Neural cell (in vitro differentiated cells): ENCODE measurements around the gene SLC12A4. TPM values are rescaled to one million over a fixed set of nuclear protein-coding genes. Genes with fewer than 3 reads are reported as not detected.
"Not testable (repeated sequence)": the region's sequence is repeated elsewhere in the genome, so short reads cannot be mapped to it uniquely, and the experiment has no call there.

Source experiments
- H2AFZ ChIP-seq: fragments of 200-600, 300-800 bp; sonication (generic), shearing (Covaris generic); 2 replicates; pipeline ENCODE4 v1.6.0; 2014; ENCODE audit warnings: low read depth, mild to moderate bottlenecking, antibody characterized with exemption, low read length, moderate library complexity
- H3F3A ChIP-seq: fragments of 200-600 bp; shearing (Covaris generic); 2 replicates; pipeline ENCODE4 v1.6.1; 2016; ENCODE audit warnings: mild to moderate bottlenecking, moderate library complexity, mixed read lengths, antibody characterized with exemption, low read length; ENCODE audit not compliant: insufficient read depth, poor library complexity, severe bottlenecking
- H3K27ac ChIP-seq: fragments of 200-600, 300-800 bp; sonication (generic), shearing (Covaris generic); 2 replicates; pipeline ENCODE4 v1.5.1; 2014; ENCODE audit warnings: mild to moderate bottlenecking, low read length, moderate library complexity
- H3K27me3 ChIP-seq: fragments of 300-800, 200-600 bp; sonication (generic), shearing (Covaris generic); 2 replicates; pipeline ENCODE4 v1.6.0; 2014; ENCODE audit warnings: mild to moderate bottlenecking, low read depth, low read length, moderate library complexity; ENCODE audit not compliant: insufficient read depth
- H3K36me3 ChIP-seq: fragments of 300-800, 200-600 bp; sonication (generic), shearing (Covaris generic); 2 replicates; pipeline ENCODE4 v1.5.1; 2014; ENCODE audit warnings: mild to moderate bottlenecking, antibody characterized with exemption, low read length, moderate library complexity; ENCODE audit not compliant: insufficient read depth
- H3K4me2 ChIP-seq: fragments of 300-800, 200-600 bp; sonication (generic), shearing (Covaris generic); 2 replicates; pipeline ENCODE4 v1.6.0; 2014; ENCODE audit warnings: mild to moderate bottlenecking, low read length
- H3K4me3 ChIP-seq: fragments of 300-800, 200-600 bp; sonication (generic), shearing (Covaris generic); 2 replicates; pipeline ENCODE4 v1.5.1; 2014; ENCODE audit warnings: mild to moderate bottlenecking, low read length, moderate library complexity
- H3K79me2 ChIP-seq: fragments of 200-600 bp; shearing (Covaris generic); replicated peaks from 2 replicates; pipeline ENCODE4 v1.6.0; 2014; ENCODE audit warnings: mild to moderate bottlenecking, low read length, moderate library complexity; ENCODE audit not compliant: insufficient read depth
- H3K9ac ChIP-seq: fragments of 300-800, 200-600 bp; sonication (generic), shearing (Covaris generic); 2 replicates; pipeline ENCODE4 v1.6.1; 2016; ENCODE audit warnings: mild to moderate bottlenecking, low read length, mixed read lengths
- H3K9me2 ChIP-seq: fragments of 200-600 bp; shearing (Covaris generic); 2 replicates; pipeline ENCODE4 v1.6.1; 2016; ENCODE audit warnings: mild to moderate bottlenecking, low read length, mixed read lengths; ENCODE audit not compliant: insufficient read depth
- H3K9me3 ChIP-seq: fragments of 200-600, 300-800 bp; sonication (generic), shearing (Covaris generic); 2 replicates; pipeline ENCODE4 v1.6.1; 2016; ENCODE audit warnings: mild to moderate bottlenecking, mixed run types, low read length, moderate library complexity, mixed read lengths
- H4K20me1 ChIP-seq: fragments of 200-600 bp; shearing (Covaris generic); 2 replicates; pipeline ENCODE4 v1.6.1; 2016; ENCODE audit warnings: mild to moderate bottlenecking, mixed run types; ENCODE audit not compliant: insufficient read depth
- CTCF ChIP-seq: fragments of 450-650 bp; IDR thresholded peaks from 2 replicates; pipeline ENCODE4 v1.5.1; 2014; ENCODE audit warnings: antibody characterized with exemption, mild to moderate bottlenecking, moderate library complexity; ENCODE audit not compliant: poor library complexity, severe bottlenecking
- EP300 ChIP-seq: fragments of 450-650 bp; conservative IDR thresholded peaks from 2 replicates; pipeline ENCODE4 v1.6.1; 2014; ENCODE audit warnings: antibody characterized with exemption, mild to moderate bottlenecking, moderate library complexity; ENCODE audit not compliant: poor library complexity, severe bottlenecking
- EZH2 ChIP-seq: fragments of 200-600, 300-800 bp; shearing (Covaris generic), sonication (generic); IDR thresholded peaks from 2 replicates; pipeline ENCODE4 v1.6.1; 2014; ENCODE audit warnings: antibody characterized with exemption, low read length, borderline replicate concordance, mild to moderate bottlenecking; ENCODE audit not compliant: insufficient read depth, poor library complexity, severe bottlenecking
- MXI1 ChIP-seq: fragments of 450-650 bp; conservative IDR thresholded peaks from 2 replicates; pipeline ENCODE4 v1.6.1; 2014; ENCODE audit warnings: antibody characterized with exemption, mild to moderate bottlenecking; ENCODE audit not compliant: poor library complexity, severe bottlenecking
- POLR2AphosphoS5 ChIP-seq: IDR thresholded peaks from 2 replicates; pipeline ENCODE4 v1.6.1; 2012
- RAD21 ChIP-seq: fragments of 450-650 bp; conservative IDR thresholded peaks from 2 replicates; pipeline ENCODE4 v1.6.1; 2014; ENCODE audit warnings: antibody characterized with exemption, mild to moderate bottlenecking, moderate library complexity
- SMC3 ChIP-seq: fragments of 450-650 bp; conservative IDR thresholded peaks from 2 replicates; pipeline ENCODE4 v1.6.1; 2014; ENCODE audit warnings: antibody characterized with exemption, mild to moderate bottlenecking, moderate library complexity; ENCODE audit not compliant: poor library complexity
- TAF1 ChIP-seq: IDR thresholded peaks from 2 replicates; pipeline ENCODE4 v1.6.1; 2012; ENCODE audit warnings: low read depth
- polyA plus RNA-seq: library from polyadenylated mRNA; depleted of rRNA; stranded (reverse); fragments of >200 nt; gene quantifications from 2 replicates; pipeline ENCODE4 v1.2.3, GENCODE V29; 2014

SLC12A4 gene
- polyA plus RNA-seq, 1 donor from 2014 or later: 0.11 TPM

- H2AFZ ChIP-seq: no peak overlapping the region
These were observed 28.2 kb upstream of the SLC12A4 start for GRCh38 chr16:67996666-67997065.

DNA sequence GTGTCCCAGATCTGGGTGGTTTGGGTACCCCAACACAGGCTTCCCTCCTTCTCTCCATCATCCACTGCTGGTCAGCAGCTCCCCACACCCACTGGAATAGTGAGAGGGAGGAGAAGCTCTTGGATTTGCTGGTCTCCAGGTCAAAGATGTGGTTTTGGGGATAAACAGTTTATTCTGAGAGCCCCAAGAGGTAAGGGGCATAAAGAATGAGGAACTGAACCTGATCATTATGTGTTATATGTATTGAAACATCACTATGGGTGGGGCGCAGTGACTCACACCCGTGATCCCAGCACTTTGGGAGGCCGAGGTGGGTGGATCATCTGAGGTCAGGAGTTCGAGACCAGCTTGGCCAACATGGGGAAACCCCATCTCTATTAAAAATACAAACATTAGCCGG lies 27.0 kb upstream of the SLC12A4 start:
- no peaks in the 10 kb centered on the region for H3K36me3 ChIP-seq
- no peaks in the 10 kb centered on the region for H3K9me3 ChIP-seq
- H3K4me2 ChIP-seq: no peak overlapping the region
- H3K79me2 ChIP-seq: no peaks in the 10 kb centered on the region
- no peak overlapping the region for H3K4me3 ChIP-seq
- TF ChIP-seq POLR2AphosphoS5: no peak
- TF ChIP-seq EP300: no peak
- no peak for TF ChIP-seq TAF1
- TF ChIP-seq EZH2: no peak
- TF ChIP-seq SMC3: no peak
- H3K9ac ChIP-seq: no peak overlapping the region
- H2AFZ ChIP-seq: no peak overlapping the region
- no peaks in the 10 kb centered on the region for H3K27me3 ChIP-seq
- no peaks in the 10 kb centered on the region for H4K20me1 ChIP-seq
- no peak overlapping the region for H3K27ac ChIP-seq
- H3K9me2 ChIP-seq: no peaks in the 10 kb centered on the region
- no peaks in the 10 kb centered on the region for H3F3A ChIP-seq

More at GRCh38 chr16:67996666-67997065, 28.2 kb upstream of the SLC12A4 start:
- H3K79me2 ChIP-seq: no peaks in the 10 kb centered on the region
- no peaks in the 10 kb centered on the region for H3K9me3 ChIP-seq
- H3K9ac ChIP-seq: no peak overlapping the region
- no peaks in the 10 kb centered on the region for H3K9me2 ChIP-seq
- H3K4me3 ChIP-seq: no peak overlapping the region
- H3K36me3 ChIP-seq: no peaks in the 10 kb centered on the region
- H3K27me3 ChIP-seq: no peaks in the 10 kb centered on the region
- no peak for TF ChIP-seq MXI1
- TF ChIP-seq TAF1: no peak
- TF ChIP-seq RAD21: no peak
- no peak for TF ChIP-seq POLR2AphosphoS5
- no peak for TF ChIP-seq SMC3
- no peak for TF ChIP-seq CTCF
- H3K4me2 ChIP-seq: no peak overlapping the region
- H3K27ac ChIP-seq: no peak overlapping the region
- H4K20me1 ChIP-seq: no peaks in the 10 kb centered on the region
- no peaks in the 10 kb centered on the region for H3F3A ChIP-seq

- H3F3A ChIP-seq, H3K4me2 ChIP-seq, H3K27ac ChIP-seq, H3K36me3 ChIP-seq, H3K79me2 ChIP-seq, H4K20me1 ChIP-seq, H3K4me3 ChIP-seq, H3K9ac ChIP-seq, H2AFZ ChIP-seq, H3K27me3 ChIP-seq, H3K9me2 ChIP-seq, H3K9me3 ChIP-seq: not testable (repeated sequence)
These were observed 25.6 kb upstream of the SLC12A4 start for GRCh38 chr16:67994040-67994408.
